Activated CD8-positive, alpha-beta T cell treated with anti-CD3 and anti-CD28 coated beads, Interleukin-2, amount 10 ng/mL, durations not matched to agents 7 days and 5 days (primary cell): ENCODE results near the gene MIPEP. TPM values are rescaled to one million over a fixed set of nuclear protein-coding genes. Genes with fewer than 3 reads are reported as not detected.

Experiments used
- ATAC-seq: fragments of 150-1000 bp; cut with Tn5 transposase; one replicate; pipeline ENCODE4 v1.10.0; 2021; ENCODE audit warnings: moderate library complexity
- CTCF ChIA-PET: fragments of 350-600 bp; sonication (Branson Sonifier 250); formaldehyde crosslinking; loops from one replicate; lab custom pipeline; 2021; ENCODE audit warnings: antibody characterized with exemption; lab: Charles Lee
- POLR2A ChIA-PET: fragments of 350-600 bp; sonication (Branson Sonifier 250); formaldehyde crosslinking; loops from one replicate; lab custom pipeline; 2021; ENCODE audit warnings: antibody characterized with exemption; lab: Charles Lee
- DNase-seq: peaks from one replicate; pipeline ENCODE4 v3.0.0-alpha.2; 2020
- H3K27ac Mint-ChIP-seq: one replicate; pipeline ENCODE4 v1.8.0; 2021; ENCODE audit warnings: mild to moderate bottlenecking, mixed read lengths
- H3K27me3 Mint-ChIP-seq: one replicate; pipeline ENCODE4 v1.8.0; 2021; ENCODE audit warnings: low read depth, mixed read lengths
- H3K36me3 Mint-ChIP-seq: one replicate; pipeline ENCODE4 v1.8.0; 2021; ENCODE audit warnings: low read depth, mixed read lengths
- H3K4me1 Mint-ChIP-seq: one replicate; pipeline ENCODE4 v1.8.0; 2021; ENCODE audit warnings: low read depth, mixed read lengths
- H3K4me3 Mint-ChIP-seq: one replicate; pipeline ENCODE4 v1.8.0; 2021; ENCODE audit warnings: mild to moderate bottlenecking, mixed read lengths
- H3K9me3 Mint-ChIP-seq: one replicate; pipeline ENCODE4 v1.8.0; 2022; ENCODE audit warnings: mixed read lengths; ENCODE audit not compliant: insufficient read depth
- total RNA-seq, 2 experiments: library from RNA; stranded (reverse); gene quantifications; one replicate each; pipeline ENCODE4 v1.2.3, GENCODE V29; 2021

The MIPEP gene
- total RNA-seq, 2 experiments from 2014 or later = 9.6 to 11.6 TPM

GRCh38 chr13:23695711-23696464 is 193.3 kb downstream of the MIPEP start:
- ATAC-seq (peak; percentile 98), DNase-seq (peak; percentile 81)
- Mint-ChIP-seq H3K27me3 (no peaks in the 10 kb centered on the region), H3K4me3 (peak overlapping the region; percentile 71), H3K36me3 (no peaks in the 10 kb centered on the region), H3K27ac (peak overlapping the region; percentile 97), H3K9me3 (no peaks in the 10 kb centered on the region), H3K4me1 (peaks cover 18% of the 10 kb centered on the region)
- CTCF ChIA-PET = no interaction called here
- POLR2A ChIA-PET = interaction anchor here (0.7 kb wide), 1 partner anchor 56 kb away, joined by 3 read pairs; no protein-coding TSS in a partner anchor

DNA sequence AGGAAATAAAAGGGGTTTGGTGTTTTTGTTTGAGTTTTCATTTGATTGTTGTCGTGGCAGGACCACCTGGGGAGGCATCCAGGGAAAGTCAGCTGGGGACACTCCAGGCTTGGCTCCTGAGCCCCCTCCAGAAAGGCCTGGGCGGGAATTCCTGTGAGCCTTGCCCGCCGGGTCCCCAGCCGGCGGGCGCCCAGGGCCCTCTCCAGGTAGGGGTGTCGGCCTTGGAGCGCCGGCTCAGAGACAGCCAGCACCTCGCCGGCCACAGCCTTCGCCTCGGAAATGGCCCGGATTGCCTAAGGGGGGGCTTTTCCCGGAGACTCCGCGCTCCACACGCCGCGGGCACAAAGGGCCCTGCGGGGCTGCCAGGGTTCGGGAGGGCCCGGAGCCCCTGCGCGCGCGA is 194.0 kb downstream of the MIPEP start:
- H3K4me3 Mint-ChIP-seq = no peak overlapping the region
- no peaks in the 10 kb centered on the region for H3K36me3 Mint-ChIP-seq
- ChIA-PET CTCF (no interaction called here), POLR2A (no interaction called here)
- H3K27me3 Mint-ChIP-seq = no peaks in the 10 kb centered on the region
- peaks cover 18% of the 10 kb centered on the region for H3K4me1 Mint-ChIP-seq
- no peaks in the 10 kb centered on the region for H3K9me3 Mint-ChIP-seq
- ATAC-seq = no peak
- H3K27ac Mint-ChIP-seq = peak overlapping the region; percentile 71
- DNase-seq = no peak

DNA sequence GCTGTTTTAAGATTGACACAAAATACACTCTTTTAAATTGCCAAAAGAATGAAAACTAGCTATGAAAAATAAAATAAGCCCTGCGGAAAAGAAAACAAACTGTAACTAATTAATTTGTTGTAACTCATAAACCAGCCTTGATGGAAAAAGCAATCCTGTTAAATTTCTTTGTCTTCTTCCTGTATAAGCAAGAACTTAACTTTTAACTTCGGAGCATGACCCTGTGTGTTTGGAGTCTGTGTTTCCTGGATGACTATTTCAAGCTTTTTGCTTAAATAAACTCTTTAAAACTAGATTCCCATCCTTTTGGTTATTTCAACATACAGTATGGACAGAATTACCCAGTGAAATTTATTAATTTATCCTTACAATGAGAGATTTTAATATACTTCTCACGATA is 196.4 kb downstream of the MIPEP start:
- Mint-ChIP-seq H3K4me3 (no peak overlapping the region), H3K27me3 (no peaks in the 10 kb centered on the region), H3K36me3 (no peaks in the 10 kb centered on the region), H3K27ac (no peak overlapping the region), H3K4me1 (peaks cover 15% of the 10 kb centered on the region), H3K9me3 (no peaks in the 10 kb centered on the region)
- CTCF ChIA-PET = interaction anchor here (1.0 kb wide), 1 partner anchor 62 kb away, joined by 3 read pairs; no protein-coding TSS in a partner anchor
- DNase-seq (no peak), ATAC-seq (no peak)
- POLR2A ChIA-PET = no interaction called here

DNA sequence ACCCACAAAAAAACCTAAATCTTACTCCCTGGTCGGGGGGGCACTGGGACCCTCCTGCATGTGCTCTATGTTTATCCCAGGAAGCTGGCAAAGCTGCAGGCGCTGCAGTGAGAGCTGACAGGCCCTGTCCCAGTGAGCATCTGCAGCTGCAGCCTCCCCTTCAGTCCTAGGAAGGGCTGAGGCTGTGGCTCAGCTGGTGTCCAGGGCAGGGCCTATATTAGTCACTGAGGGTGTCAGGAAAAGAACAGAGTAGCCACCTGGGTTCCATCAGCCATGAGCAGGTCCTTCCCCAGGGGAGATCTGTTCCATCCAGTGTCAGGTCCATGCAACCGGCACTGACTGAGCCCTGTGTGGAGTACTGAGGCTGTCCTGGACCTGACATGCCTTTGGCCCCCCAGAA is 198.5 kb downstream of the MIPEP start:
- DNase-seq (no peak), ATAC-seq (no peak)
- POLR2A ChIA-PET = no interaction called here
- H3K9me3 Mint-ChIP-seq = peaks cover 2% of the 10 kb centered on the region
- CTCF ChIA-PET = interaction anchor here (0.8 kb wide), 1 partner anchor 10 kb away, joined by 4 read pairs; no protein-coding TSS in a partner anchor
- H3K36me3 Mint-ChIP-seq = peaks cover 2% of the 10 kb centered on the region
- H3K27me3 Mint-ChIP-seq = no peaks in the 10 kb centered on the region
- H3K4me1 Mint-ChIP-seq = peaks cover 2% of the 10 kb centered on the region
- no peak overlapping the region for H3K4me3 Mint-ChIP-seq
- H3K27ac Mint-ChIP-seq = no peak overlapping the region

DNA sequence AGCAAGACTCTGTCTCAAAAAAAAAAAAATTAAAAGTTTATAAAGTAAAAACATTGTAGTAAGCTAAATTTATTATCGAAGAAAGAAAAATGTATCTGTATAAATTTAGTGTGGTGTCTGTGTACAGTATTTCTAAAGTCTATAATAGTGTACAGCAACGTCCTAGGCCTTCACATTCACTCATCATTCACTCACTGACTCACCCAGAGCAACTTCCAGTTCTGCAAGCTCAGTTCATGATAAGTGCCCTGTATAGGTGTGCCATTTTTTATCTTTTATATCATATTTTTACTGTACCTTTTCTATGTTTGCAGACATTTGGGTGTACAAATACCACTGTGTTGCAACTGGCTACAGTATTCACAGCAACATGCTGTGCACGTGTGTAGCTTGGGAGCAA is 200.9 kb downstream of the MIPEP start:
- Mint-ChIP-seq H3K9me3 (peaks cover 15% of the 10 kb centered on the region), H3K36me3 (peaks cover 6% of the 10 kb centered on the region), H3K27ac (no peak overlapping the region), H3K27me3 (no peaks in the 10 kb centered on the region), H3K4me1 (no peaks in the 10 kb centered on the region), H3K4me3 (no peak overlapping the region)
- POLR2A ChIA-PET = no interaction called here
- DNase-seq (no peak), ATAC-seq (no peak)
- CTCF ChIA-PET = no interaction called here

GRCh38 chr13:23687614-23688013 is 201.6 kb downstream of the MIPEP start:
- POLR2A ChIA-PET = no interaction called here
- Mint-ChIP-seq H3K4me1 (no peaks in the 10 kb centered on the region), H3K27me3 (no peaks in the 10 kb centered on the region), H3K4me3 (no peak overlapping the region), H3K9me3 (peaks cover 17% of the 10 kb centered on the region), H3K36me3 (peaks cover 6% of the 10 kb centered on the region), H3K27ac (no peak overlapping the region)
- ATAC-seq = no peak
- DNase-seq = no peak
- CTCF ChIA-PET = interaction anchor here (0.6 kb wide), 1 partner anchor 16 kb away, joined by 4 read pairs; no protein-coding TSS in a partner anchor

DNA sequence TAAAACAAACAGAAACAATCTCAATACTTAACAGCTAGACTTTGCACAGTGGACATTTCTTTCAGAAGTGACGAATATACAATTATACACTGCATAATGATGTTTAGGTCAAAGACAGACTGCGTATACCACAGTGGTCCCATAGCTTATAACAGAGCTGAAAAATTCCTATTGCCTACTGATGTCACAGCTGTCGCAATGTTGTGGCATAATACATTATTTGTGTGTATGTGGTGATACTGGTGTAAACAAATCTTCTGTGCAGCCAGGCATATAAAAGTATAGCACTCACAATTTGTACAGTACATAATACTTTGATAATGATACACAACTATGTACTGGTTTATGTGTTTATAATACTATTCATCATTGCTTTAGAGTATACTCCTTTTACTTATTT is 202.3 kb downstream of the MIPEP start:
- Mint-ChIP-seq H3K36me3 (peaks cover 6% of the 10 kb centered on the region), H3K27me3 (no peaks in the 10 kb centered on the region), H3K27ac (no peak overlapping the region), H3K4me3 (no peak overlapping the region), H3K9me3 (peaks cover 17% of the 10 kb centered on the region), H3K4me1 (no peaks in the 10 kb centered on the region)
- no peak for DNase-seq
- ChIA-PET CTCF (interaction anchor here (0.6 kb wide), 1 partner anchor 17 kb away, joined by 4 read pairs; no protein-coding TSS in a partner anchor), POLR2A (no interaction called here)
- no peak for ATAC-seq

DNA sequence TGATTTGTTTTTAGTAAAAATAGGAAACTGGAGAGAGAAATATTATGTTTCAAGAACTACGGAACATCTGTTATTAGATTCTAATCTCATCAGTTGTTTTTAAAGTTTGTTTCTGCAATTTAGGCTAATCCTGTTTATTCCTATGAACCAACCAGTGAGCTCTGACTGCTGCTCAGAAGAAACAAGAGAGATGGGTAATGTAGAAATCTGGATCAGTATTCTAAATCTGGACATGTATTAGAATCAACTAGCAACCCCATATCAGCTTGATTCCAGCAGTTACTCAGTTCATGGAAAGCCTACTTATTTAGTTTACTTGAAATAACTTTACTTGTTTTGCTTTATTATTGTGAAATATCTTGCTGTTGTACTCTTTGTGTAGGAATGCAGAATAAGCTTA is 203.8 kb downstream of the MIPEP start:
- POLR2A ChIA-PET = no interaction called here
- Mint-ChIP-seq H3K4me3 (no peak overlapping the region), H3K36me3 (peaks cover 6% of the 10 kb centered on the region), H3K27me3 (no peaks in the 10 kb centered on the region), H3K27ac (no peak overlapping the region), H3K9me3 (peaks cover 17% of the 10 kb centered on the region), H3K4me1 (no peaks in the 10 kb centered on the region)
- ATAC-seq = no peak
- CTCF ChIA-PET = no interaction called here
- DNase-seq = no peak

DNA sequence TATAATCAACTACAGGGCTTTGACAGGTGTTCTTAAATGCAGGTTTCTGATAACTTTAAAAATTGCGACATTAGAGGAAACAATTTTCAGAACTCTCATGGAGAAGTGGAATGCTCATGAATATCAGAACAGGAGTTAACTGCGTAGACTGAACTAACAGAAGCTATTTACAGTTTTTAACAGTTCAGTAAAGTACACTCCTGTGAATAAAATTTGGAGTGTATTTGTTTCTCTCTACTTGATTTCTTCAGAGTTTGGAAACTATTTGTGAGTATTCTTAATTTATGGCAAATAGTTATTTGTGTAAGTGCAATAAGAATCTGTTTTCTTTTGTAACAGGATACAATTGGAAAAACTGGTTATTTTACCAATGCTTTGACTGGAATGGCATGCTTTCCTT is 204.6 kb downstream of the MIPEP start:
- peaks cover 6% of the 10 kb centered on the region for H3K36me3 Mint-ChIP-seq
- H3K27me3 Mint-ChIP-seq = no peaks in the 10 kb centered on the region
- ChIA-PET CTCF (no interaction called here), POLR2A (no interaction called here)
- peaks cover 17% of the 10 kb centered on the region for H3K9me3 Mint-ChIP-seq
- H3K4me1 Mint-ChIP-seq = peaks cover 3% of the 10 kb centered on the region
- no peak overlapping the region for H3K4me3 Mint-ChIP-seq
- no peak for DNase-seq
- H3K27ac Mint-ChIP-seq = no peak overlapping the region
- ATAC-seq = no peak

- Mint-ChIP-seq H3K9me3 (peaks cover 17% of the 10 kb centered on the region), H3K4me1 (peaks cover 15% of the 10 kb centered on the region), H3K4me3 (no peak overlapping the region), H3K36me3 (peaks cover 6% of the 10 kb centered on the region), H3K27me3 (no peaks in the 10 kb centered on the region), H3K27ac (no peak overlapping the region)
- POLR2A ChIA-PET = no interaction called here
- ATAC-seq = no peak
- CTCF ChIA-PET = no interaction called here
- no peak for DNase-seq
Measured at GRCh38 chr13:23683084-23683483, 206.1 kb downstream of the MIPEP start.

DNA sequence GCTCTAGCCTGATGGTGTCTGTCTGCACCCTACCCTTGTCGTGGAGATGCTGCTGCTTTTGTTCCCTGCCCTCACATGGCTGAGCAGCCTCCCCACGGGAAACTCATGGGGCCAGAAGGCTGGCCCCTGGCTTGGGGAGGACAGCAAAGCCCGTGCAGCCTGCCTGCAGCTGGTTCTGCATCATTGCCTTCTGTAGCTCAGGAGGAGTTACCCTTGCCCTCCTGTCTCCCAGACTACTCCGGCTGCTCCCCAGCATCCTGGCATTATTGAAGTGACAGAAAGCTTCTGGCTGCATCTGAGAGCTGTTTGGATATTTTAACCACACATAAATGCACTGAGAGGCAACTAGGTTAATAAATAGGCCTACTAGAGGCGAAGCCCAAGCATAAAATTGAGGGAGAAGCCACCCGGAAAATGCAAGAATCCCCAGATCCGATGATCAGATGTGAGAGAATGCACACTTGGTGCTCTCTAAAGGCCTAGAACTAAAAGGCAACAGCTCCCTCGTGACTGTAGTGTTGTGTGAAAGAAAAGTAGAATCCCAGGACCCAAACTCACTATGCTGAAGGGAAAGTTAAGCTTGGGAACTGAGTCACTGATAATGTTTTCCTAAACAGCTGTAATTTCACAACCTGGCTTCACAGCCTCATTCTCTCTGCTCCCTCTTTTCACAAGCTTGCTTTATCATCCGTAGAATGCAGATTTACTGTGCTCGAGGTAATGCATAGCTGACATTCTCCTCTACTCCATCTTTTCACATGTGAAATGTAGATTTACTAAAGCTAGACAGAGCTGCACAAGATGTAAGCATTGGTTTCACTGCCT is 208.1 kb downstream of the MIPEP start:
- ATAC-seq (no peak), DNase-seq (no peak)
- POLR2A ChIA-PET = interaction anchor here (0.6 kb wide), 1 partner anchor 106 kb away, joined by 3 read pairs; no protein-coding TSS in a partner anchor
- Mint-ChIP-seq H3K27ac (no peak overlapping the region), H3K9me3 (peaks cover 17% of the 10 kb centered on the region), H3K27me3 (no peaks in the 10 kb centered on the region), H3K4me3 (no peak overlapping the region), H3K36me3 (peaks cover 6% of the 10 kb centered on the region), H3K4me1 (peaks cover 15% of the 10 kb centered on the region)
- CTCF ChIA-PET = interaction anchor here (1.2 to 1.6 kb wide), 2 partner anchors 9 to 22 kb away, joined by 3 to 4 read pairs; no protein-coding TSS in a partner anchor
